GM12878 (cell line): ENCODE data around the gene LINC00237.

Experiments used
- ATF7 ChIP-seq: fragments of 450-650 bp; IDR thresholded peaks from 2 replicates; pipeline ENCODE4 v1.6.1; 2016; ENCODE audit warnings: low read depth, mild to moderate bottlenecking
- DPF2 ChIP-seq: fragments of 450-650 bp; IDR thresholded peaks from 2 replicates; pipeline ENCODE4 v1.6.1; 2017; ENCODE audit warnings: mild to moderate bottlenecking
- EGR1 ChIP-seq, 2 experiments: IDR thresholded peaks; 1 replicate in 1 of 2; 2 replicates in 1 of 2; pipeline ENCODE4 v1.6.1; 2011 to 2012; ENCODE audit warnings: low read depth in 2 of 2, low read length in 2 of 2, borderline replicate concordance in 1 of 2, mild to moderate bottlenecking in 1 of 2, moderate library complexity in 1 of 2
- EZH2 ChIP-seq: IDR thresholded peaks from 2 replicates; pipeline ENCODE4 v1.6.1; 2012; ENCODE audit warnings: low read depth, mild to moderate bottlenecking, control low read depth, inconsistent platforms, low read length, borderline replicate concordance; ENCODE audit not compliant: control insufficient read depth
- GABPA ChIP-seq: IDR thresholded peaks from 2 replicates; pipeline ENCODE4 v1.6.1; 2014; ENCODE audit warnings: antibody characterized with exemption, low read depth, mild to moderate bottlenecking, inconsistent platforms
- KAT2A ChIP-seq: conservative IDR thresholded peaks from 2 replicates; pipeline ENCODE4 v1.6.1; 2011; ENCODE audit warnings: low read depth, low read length; ENCODE audit not compliant: control insufficient read depth
- REST ChIP-seq: IDR thresholded peaks from 2 replicates; pipeline ENCODE4 v1.6.1; 2012; ENCODE audit warnings: mild to moderate bottlenecking, low read depth, low read length
- ZBED1 ChIP-seq: IDR thresholded peaks from 2 replicates; pipeline ENCODE4 v1.6.1; 2016; ENCODE audit warnings: borderline replicate concordance
- ZNF217 ChIP-seq: fragments of 450-650 bp; IDR thresholded peaks from 2 replicates; pipeline ENCODE4 v1.6.1; 2017; ENCODE audit warnings: antibody characterized with exemption, mild to moderate bottlenecking
- TF ChIP-seq, protein P1 (sequence below), 3 experiments: IDR thresholded peaks in 2 of 3; conservative IDR thresholded peaks in 1 of 3; 2 replicates each; pipeline ENCODE4 v1.5.1; 2011; ENCODE audit warnings: low read depth in 3 of 3, low read length in 3 of 3, mild to moderate bottlenecking in 3 of 3, control low read depth in 2 of 3, moderate library complexity in 2 of 3, inconsistent platforms in 1 of 3, mixed read lengths in 1 of 3; ENCODE audit not compliant: control insufficient read depth in 2 of 3, insufficient read depth in 1 of 3; ENCODE audit errors: extremely low read depth in 1 of 3

DNA sequence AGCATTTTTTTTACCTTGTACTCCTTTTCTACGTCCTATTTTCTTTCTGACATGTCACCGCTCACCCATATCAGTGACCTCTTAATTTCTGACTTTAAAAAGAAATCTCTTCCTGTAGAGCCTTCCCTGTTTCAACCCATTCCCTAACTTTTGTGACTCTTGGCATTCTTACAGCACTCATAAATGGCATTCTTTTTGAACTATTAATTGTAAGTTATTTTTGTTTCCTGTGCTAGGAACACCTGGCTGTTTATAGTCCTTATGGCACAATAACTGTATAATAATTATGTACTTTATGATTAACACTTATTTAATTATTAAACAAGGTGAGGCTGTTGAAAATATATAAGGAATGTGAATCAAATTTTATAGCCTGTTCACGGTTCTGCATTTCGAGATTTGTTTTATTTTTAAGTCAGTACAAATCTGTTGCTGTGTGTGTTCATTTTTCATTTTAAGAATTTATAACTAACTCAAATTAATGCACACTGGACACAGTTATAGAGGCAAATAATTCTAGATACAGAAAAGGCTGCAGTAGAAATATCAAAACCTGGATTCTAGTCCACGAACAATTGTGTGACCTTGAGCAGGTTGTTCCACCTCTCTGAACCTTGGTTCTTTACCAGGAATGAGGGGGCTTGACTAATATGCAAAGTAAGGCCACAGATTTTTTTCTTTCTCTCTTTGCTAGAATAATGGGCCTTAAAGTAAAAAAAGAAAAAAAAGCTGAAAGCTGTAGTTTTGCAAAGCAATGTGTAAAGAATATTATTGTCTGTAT, 21.2 kb upstream of the LINC00237 start:
- TF ChIP-seq DPF2 (no peak), ZNF217 (no peak), EGR1 (IDR thresholded peaks at IDR 0.05; ENCODE audit: borderline replicate concordance in 1 of 2, low read depth in 2 of 2, low read length in 2 of 2) (no peak), ZBED1 (no peak), KAT2A (no peak), GABPA (no peak), ATF7 (no peak), REST (no peak), EZH2 (no peak)
- TF ChIP-seq, protein P1, sequence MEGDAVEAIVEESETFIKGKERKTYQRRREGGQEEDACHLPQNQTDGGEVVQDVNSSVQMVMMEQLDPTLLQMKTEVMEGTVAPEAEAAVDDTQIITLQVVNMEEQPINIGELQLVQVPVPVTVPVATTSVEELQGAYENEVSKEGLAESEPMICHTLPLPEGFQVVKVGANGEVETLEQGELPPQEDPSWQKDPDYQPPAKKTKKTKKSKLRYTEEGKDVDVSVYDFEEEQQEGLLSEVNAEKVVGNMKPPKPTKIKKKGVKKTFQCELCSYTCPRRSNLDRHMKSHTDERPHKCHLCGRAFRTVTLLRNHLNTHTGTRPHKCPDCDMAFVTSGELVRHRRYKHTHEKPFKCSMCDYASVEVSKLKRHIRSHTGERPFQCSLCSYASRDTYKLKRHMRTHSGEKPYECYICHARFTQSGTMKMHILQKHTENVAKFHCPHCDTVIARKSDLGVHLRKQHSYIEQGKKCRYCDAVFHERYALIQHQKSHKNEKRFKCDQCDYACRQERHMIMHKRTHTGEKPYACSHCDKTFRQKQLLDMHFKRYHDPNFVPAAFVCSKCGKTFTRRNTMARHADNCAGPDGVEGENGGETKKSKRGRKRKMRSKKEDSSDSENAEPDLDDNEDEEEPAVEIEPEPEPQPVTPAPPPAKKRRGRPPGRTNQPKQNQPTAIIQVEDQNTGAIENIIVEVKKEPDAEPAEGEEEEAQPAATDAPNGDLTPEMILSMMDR (IDR thresholded peaks at IDR 0.05 in 2 of 3, conservative IDR thresholded peaks at IDR 0.05 in 1 of 3; ENCODE audit: control insufficient read depth in 2 of 3, extremely low read depth in 1 of 3, insufficient read depth in 1 of 3, low read depth in 3 of 3, low read length in 3 of 3), result no peak
